ENCODE results near the gene TREH.

TREH gene

GRCh38 chr11:118646393-118646792 is 33.1 kb downstream of the TREH start:
- no peak for DNase-seq (ENCODE audit: low spot score)
- in situ Hi-C loops (cut with MboI; ENCODE audit: low sequenced_read_pairs, unreplicated experiment) = no loop called here
- TF ChIP-seq CTCF (IDR thresholded peaks at IDR 0.05; ENCODE audit: borderline replicate concordance, control extremely low read depth, extremely low read depth, insufficient read depth, missing control alignments) = no peak

GRCh38 chr11:118645066-118645715 is 34.3 kb downstream of the TREH start:
- DNase-seq (ENCODE audit: low spot score) = no peak
- in situ Hi-C loops (cut with MboI; ENCODE audit: low sequenced_read_pairs, unreplicated experiment) = no loop called here
- no peak for TF ChIP-seq CTCF (IDR thresholded peaks at IDR 0.05; ENCODE audit: borderline replicate concordance, control extremely low read depth, extremely low read depth, insufficient read depth, missing control alignments)

DNA sequence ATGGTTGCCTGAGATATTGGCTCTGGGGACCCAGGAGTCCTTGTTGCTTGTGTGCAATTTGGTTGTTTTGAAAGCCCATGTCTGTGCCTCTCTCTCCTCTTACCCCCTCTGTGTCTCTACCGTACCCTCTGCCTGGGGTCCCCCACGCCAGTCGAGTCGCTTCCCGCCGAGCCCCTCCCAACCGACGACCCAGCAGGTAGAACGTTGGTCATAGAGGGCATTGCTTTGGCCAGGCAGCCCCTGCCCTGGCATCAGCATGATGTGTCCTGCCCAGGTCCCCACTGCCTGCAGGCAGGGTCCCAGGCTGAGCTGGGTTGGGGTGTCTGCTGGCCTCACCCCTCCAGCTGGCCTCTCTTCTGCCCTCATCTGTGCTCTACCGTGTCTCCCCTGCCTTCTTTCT is 35.0 kb downstream of the TREH start:
- in situ Hi-C loops (cut with MboI; ENCODE audit: low sequenced_read_pairs, unreplicated experiment) = no loop called here
- no peak for DNase-seq (ENCODE audit: low spot score)
- TF ChIP-seq CTCF (IDR thresholded peaks at IDR 0.05; ENCODE audit: borderline replicate concordance, control extremely low read depth, extremely low read depth, insufficient read depth, missing control alignments) = no peak

DNA sequence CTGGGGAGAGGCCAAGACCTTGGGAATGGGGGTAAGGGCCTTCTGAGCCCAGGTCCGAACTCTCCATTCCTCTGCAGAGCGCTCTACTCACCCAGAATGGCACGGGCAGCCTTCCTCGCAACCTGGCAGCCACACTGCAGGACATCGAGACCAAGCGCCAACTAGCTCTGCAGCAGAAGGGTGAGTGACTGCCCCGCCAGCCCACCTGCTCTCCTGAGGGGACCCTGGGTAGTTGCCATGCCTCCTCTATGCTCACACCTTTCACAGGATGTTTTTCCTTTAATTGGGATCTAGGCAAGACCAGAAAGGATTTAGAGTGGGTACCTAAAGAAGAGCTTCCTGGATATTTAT is 35.5 kb downstream of the TREH start:
- no peak for DNase-seq (ENCODE audit: low spot score)
- in situ Hi-C loops (cut with MboI; ENCODE audit: low sequenced_read_pairs, unreplicated experiment) = no loop called here
- TF ChIP-seq CTCF (IDR thresholded peaks at IDR 0.05; ENCODE audit: borderline replicate concordance, control extremely low read depth, extremely low read depth, insufficient read depth, missing control alignments) = no peak

- no peak for DNase-seq (ENCODE audit: low spot score)
- no peak for TF ChIP-seq CTCF (IDR thresholded peaks at IDR 0.05; ENCODE audit: borderline replicate concordance, control extremely low read depth, extremely low read depth, insufficient read depth, missing control alignments)
- in situ Hi-C loops (cut with MboI; ENCODE audit: low sequenced_read_pairs, unreplicated experiment) = no loop called here
These were observed 36.1 kb downstream of the TREH start for GRCh38 chr11:118643142-118643994.

DNA sequence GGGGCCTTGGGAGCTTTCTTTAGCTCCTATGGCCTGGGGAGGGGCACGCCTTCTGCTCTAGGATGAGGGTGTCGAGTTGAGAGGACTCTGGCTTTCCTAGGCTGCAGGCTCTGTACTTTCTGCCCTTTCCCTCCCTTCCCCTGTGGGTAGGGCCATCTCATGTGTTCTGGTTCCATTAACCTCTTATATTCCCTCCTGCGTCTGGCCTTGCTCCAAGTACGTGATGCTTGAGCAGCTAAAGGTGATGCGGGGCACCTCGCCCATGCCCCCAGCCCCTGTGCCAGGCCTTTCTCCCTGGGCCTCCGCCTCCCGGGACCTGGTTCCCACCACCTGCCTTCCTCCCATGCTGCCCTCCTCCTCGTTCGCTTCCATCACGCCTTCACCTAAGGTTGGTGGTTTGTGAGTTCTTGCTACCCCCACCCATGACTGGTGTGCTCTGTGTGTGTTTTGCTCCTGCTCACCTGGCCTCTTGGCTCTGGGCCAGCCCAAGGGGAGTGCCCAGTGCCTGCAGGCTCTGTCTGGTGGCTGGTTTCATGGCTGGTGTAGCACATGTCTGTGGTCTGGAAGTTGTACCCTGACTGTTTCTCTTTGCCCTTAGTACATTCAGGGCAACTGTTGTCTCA is 37.9 kb downstream of the TREH start:
- in situ Hi-C loops (cut with MboI; ENCODE audit: low sequenced_read_pairs, unreplicated experiment) = no loop called here
- no peak for TF ChIP-seq CTCF (IDR thresholded peaks at IDR 0.05; ENCODE audit: borderline replicate concordance, control extremely low read depth, extremely low read depth, insufficient read depth, missing control alignments)
- DNase-seq (ENCODE audit: low spot score) = no peak
